Activated CD4-positive, alpha-beta T cell treated with anti-CD3 and anti-CD28 coated beads, Interleukin-2, amount 10 ng/mL, durations not matched to agents 7 days and 5 days (primary cell): ENCODE measurements around the gene CELSR2. TPM values are rescaled to one million over a fixed set of nuclear protein-coding genes. Genes with fewer than 3 reads are reported as not detected.

Experiments used
- CTCF ChIA-PET: fragments of 350-600 bp; sonication (Branson Sonifier 250); formaldehyde crosslinking; loops from one replicate; lab custom pipeline; 2021; ENCODE audit warnings: antibody characterized with exemption; lab: Charles Lee
- POLR2A ChIA-PET: fragments of 350-600 bp; sonication (Branson Sonifier 250); formaldehyde crosslinking; loops from one replicate; lab custom pipeline; 2021; ENCODE audit warnings: antibody characterized with exemption; lab: Charles Lee
- DNase-seq: peaks from one replicate; pipeline ENCODE4 v3.0.0-alpha.2; 2020
- H3K27ac Mint-ChIP-seq: one replicate; pipeline ENCODE4 v1.8.0; 2021; ENCODE audit warnings: mild to moderate bottlenecking, moderate library complexity, mixed read lengths
- H3K27me3 Mint-ChIP-seq: one replicate; pipeline ENCODE4 v1.8.0; 2021; ENCODE audit warnings: mixed read lengths
- H3K36me3 Mint-ChIP-seq: one replicate; pipeline ENCODE4 v1.8.0; 2021; ENCODE audit warnings: low read depth, mixed read lengths
- H3K4me1 Mint-ChIP-seq: one replicate; pipeline ENCODE4 v1.8.0; 2021; ENCODE audit warnings: mixed read lengths
- H3K4me3 Mint-ChIP-seq: one replicate; pipeline ENCODE4 v1.8.0; 2021; ENCODE audit warnings: mild to moderate bottlenecking, moderate library complexity, mixed read lengths
- H3K9me3 Mint-ChIP-seq: one replicate; pipeline ENCODE4 v1.8.0; 2021; ENCODE audit warnings: mixed read lengths
- total RNA-seq, 2 experiments: library from RNA; stranded (reverse); gene quantifications; one replicate each; pipeline ENCODE4 v1.2.3, GENCODE V29; 2021

The CELSR2 gene
- total RNA-seq, 2 experiments from 2014 or later = 5.2 to 5.3 TPM

- Mint-ChIP-seq H3K4me1 (peaks cover 3% of the 10 kb centered on the region), H3K27ac (no peak overlapping the region), H3K9me3 (no peaks in the 10 kb centered on the region), H3K4me3 (no peak overlapping the region), H3K36me3 (no peaks in the 10 kb centered on the region), H3K27me3 (no peaks in the 10 kb centered on the region)
- POLR2A ChIA-PET = no interaction called here
- no peak for DNase-seq
- CTCF ChIA-PET = interaction anchor here (0.9 to 3.3 kb wide), 7 partner anchors 12 to 267 kb away, joined by 3 to 16 read pairs (median 7); partner anchors contain the start of genes SARS1 and SORT1
These were observed 15.7 kb downstream of the CELSR2 start for GRCh38 chr1:109265016-109265415.

DNA sequence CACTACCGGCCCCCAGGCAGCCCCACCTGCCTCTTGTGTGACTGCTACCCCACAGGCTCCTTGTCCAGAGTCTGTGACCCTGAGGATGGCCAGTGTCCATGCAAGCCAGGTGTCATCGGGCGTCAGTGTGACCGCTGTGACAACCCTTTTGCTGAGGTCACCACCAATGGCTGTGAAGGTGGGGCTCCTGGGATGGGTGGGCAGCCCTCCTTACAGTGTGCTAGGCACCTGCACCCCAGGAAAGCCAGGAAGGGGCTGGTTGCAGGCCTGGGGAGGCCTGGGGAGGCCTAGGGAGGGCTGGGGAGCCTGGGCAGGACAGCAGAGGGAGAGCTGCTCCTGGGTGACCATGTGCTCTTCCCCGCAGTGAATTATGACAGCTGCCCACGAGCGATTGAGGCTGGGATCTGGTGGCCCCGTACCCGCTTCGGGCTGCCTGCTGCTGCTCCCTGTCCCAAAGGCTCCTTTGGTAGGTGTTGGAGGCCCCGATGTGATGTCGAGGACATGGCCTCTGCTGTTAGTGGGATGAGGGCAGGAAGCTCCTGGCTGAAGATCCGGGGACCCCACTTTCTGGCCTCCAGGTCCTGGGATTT is 16.5 kb downstream of the CELSR2 start:
- no peak overlapping the region for H3K27ac Mint-ChIP-seq

DNA sequence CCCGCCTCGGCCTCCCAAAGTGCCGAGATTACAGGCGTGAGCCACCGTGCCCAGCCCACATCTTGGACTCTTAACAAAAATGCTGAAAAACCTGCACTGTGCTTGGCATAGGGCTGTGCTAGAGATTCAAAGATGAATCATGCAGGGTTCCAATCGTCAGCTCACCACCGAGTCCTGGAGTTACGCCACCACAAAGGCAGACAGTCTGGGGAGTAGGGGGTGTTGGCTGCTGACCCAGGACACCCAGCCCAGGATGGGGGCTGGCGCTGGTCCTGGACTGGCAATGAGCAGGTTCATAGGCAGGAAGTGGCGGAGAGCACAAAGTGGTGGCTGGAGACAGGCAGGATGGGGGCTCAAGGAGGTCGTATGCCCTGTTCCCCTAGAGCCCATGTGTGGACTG is 17.6 kb downstream of the CELSR2 start:
- ChIA-PET POLR2A (no interaction called here), CTCF (interaction anchor here (1.3 kb wide), 1 partner anchor 27 kb away, joined by 3 read pairs; no protein-coding TSS in a partner anchor)
- Mint-ChIP-seq H3K4me1 (peaks cover 3% of the 10 kb centered on the region), H3K27me3 (no peaks in the 10 kb centered on the region), H3K27ac (no peak overlapping the region), H3K4me3 (no peak overlapping the region), H3K36me3 (no peaks in the 10 kb centered on the region), H3K9me3 (no peaks in the 10 kb centered on the region)
- no peak for DNase-seq

More for the DNA sequence above, 16.5 kb downstream of the CELSR2 start:
- Mint-ChIP-seq H3K36me3 (no peaks in the 10 kb centered on the region), H3K4me3 (no peak overlapping the region), H3K9me3 (no peaks in the 10 kb centered on the region), H3K27me3 (no peaks in the 10 kb centered on the region), H3K4me1 (peaks cover 3% of the 10 kb centered on the region)
- ChIA-PET CTCF (interaction anchor here (0.9 to 1.3 kb wide), 2 partner anchors 12 to 26 kb away, joined by 3 read pairs; no protein-coding TSS in a partner anchor), POLR2A (interaction anchor here (0.5 kb wide), 1 partner anchor 161 kb away, joined by 7 read pairs; no protein-coding TSS in a partner anchor)
- no peak for DNase-seq

- Mint-ChIP-seq H3K27ac (no peak overlapping the region), H3K36me3 (no peaks in the 10 kb centered on the region), H3K9me3 (no peaks in the 10 kb centered on the region), H3K4me1 (peaks cover 3% of the 10 kb centered on the region), H3K4me3 (no peak overlapping the region), H3K27me3 (no peaks in the 10 kb centered on the region)
- CTCF ChIA-PET = interaction anchor here (0.9 to 1.0 kb wide), 2 partner anchors 10 to 265 kb away, joined by 5 read pairs; no protein-coding TSS in a partner anchor
- DNase-seq = no peak
- POLR2A ChIA-PET = no interaction called here
These were observed 18.5 kb downstream of the CELSR2 start for GRCh38 chr1:109267743-109268300.

- ChIA-PET POLR2A (no interaction called here), CTCF (interaction anchor here (1.0 to 1.4 kb wide), 3 partner anchors 14 to 264 kb away, joined by 4 to 5 read pairs (median 4); partner anchors contain the start of gene PSRC1)
- H3K4me3 Mint-ChIP-seq = no peak overlapping the region
- H3K36me3 Mint-ChIP-seq = no peaks in the 10 kb centered on the region
- H3K4me1 Mint-ChIP-seq = peaks cover under 1% of the 10 kb centered on the region
- H3K27ac Mint-ChIP-seq = no peak overlapping the region
- no peaks in the 10 kb centered on the region for H3K27me3 Mint-ChIP-seq
- no peaks in the 10 kb centered on the region for H3K9me3 Mint-ChIP-seq
- no peak for DNase-seq
These were observed 19.3 kb downstream of the CELSR2 start for GRCh38 chr1:109268431-109269211.

GRCh38 chr1:109269212-109269980 is 20.1 kb downstream of the CELSR2 start:
- H3K4me1 Mint-ChIP-seq = peaks cover 7% of the 10 kb centered on the region
- POLR2A ChIA-PET = no interaction called here
- H3K27ac Mint-ChIP-seq = no peak overlapping the region
- CTCF ChIA-PET = interaction anchor here (1.4 kb wide), 2 partner anchors 13 to 129 kb away, joined by 4 read pairs; partner anchors contain the start of gene PSRC1
- H3K4me3 Mint-ChIP-seq = no peak overlapping the region
- H3K36me3 Mint-ChIP-seq = no peaks in the 10 kb centered on the region
- H3K27me3 Mint-ChIP-seq = no peaks in the 10 kb centered on the region
- no peaks in the 10 kb centered on the region for H3K9me3 Mint-ChIP-seq
- DNase-seq = no peak

DNA sequence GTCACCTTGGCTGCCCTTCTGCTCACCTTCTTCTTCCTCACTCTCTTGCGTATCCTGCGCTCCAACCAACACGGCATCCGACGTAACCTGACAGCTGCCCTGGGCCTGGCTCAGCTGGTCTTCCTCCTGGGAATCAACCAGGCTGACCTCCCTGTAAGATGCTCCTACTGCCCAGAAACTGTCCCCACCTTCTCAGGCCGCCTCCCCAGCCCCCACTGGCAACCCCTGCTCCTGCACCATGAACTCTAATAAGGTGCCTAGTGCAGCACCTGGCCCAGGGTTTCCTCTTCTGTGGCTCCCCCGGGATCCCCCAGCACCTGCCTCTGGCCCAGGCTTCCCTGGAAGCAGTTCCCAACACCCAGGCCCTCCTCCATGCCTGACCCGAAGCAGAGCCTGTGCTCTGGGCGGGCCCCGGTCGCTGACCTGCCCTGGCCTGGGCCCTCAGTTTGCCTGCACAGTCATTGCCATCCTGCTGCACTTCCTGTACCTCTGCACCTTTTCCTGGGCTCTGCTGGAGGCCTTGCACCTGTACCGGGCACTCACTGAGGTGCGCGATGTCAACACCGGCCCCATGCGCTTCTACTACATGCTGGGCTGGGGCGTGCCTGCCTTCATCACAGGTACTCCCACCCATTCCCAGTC is 20.8 kb downstream of the CELSR2 start:
- Mint-ChIP-seq H3K4me1 (peaks cover 11% of the 10 kb centered on the region), H3K4me3 (no peak overlapping the region), H3K27ac (no peak overlapping the region), H3K9me3 (no peaks in the 10 kb centered on the region), H3K27me3 (no peaks in the 10 kb centered on the region), H3K36me3 (no peaks in the 10 kb centered on the region)
- ChIA-PET CTCF (interaction anchor here (1.4 kb wide), 1 partner anchor 12 kb away, joined by 4 read pairs; the partner anchor contains the start of gene PSRC1), POLR2A (no interaction called here)
- no peak for DNase-seq

DNA sequence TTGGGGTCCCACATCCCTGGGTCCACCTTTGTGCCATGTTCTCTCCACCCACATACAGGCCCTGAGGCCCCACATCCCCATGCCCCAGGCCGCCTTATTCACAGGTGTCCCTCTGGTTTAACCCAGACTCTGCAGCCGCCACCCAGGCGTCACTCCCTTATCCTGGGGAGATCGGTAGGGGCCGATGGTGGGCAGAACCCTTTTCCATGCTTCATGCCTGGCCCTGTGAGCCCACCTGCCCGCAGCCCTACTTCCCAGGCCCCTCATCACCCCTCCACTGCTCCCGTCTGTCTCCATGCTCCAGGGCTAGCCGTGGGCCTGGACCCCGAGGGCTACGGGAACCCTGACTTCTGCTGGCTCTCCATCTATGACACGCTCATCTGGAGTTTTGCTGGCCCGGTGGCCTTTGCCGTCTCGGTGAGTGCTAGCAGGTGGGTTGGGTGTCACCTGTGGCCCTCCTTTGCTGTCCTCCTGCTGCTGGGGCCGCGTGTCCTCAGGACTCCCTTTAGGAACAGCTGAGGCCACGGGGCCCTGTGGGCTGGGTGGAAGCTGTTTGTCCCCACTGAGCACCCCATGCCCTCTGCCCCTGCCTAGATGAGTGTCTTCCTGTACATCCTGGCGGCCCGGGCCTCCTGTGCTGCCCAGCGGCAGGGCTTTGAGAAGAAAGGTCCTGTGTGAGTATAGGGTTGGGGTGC is 21.4 kb downstream of the CELSR2 start:
- Mint-ChIP-seq H3K27me3 (no peaks in the 10 kb centered on the region), H3K9me3 (no peaks in the 10 kb centered on the region), H3K36me3 (no peaks in the 10 kb centered on the region), H3K4me3 (no peak overlapping the region), H3K27ac (no peak overlapping the region), H3K4me1 (peaks cover 14% of the 10 kb centered on the region)
- CTCF ChIA-PET = no interaction called here
- POLR2A ChIA-PET = no interaction called here
- no peak for DNase-seq

- no peak overlapping the region for H3K4me3 Mint-ChIP-seq
These were observed 22.1 kb downstream of the CELSR2 start for GRCh38 chr1:109271458-109271857.

DNA sequence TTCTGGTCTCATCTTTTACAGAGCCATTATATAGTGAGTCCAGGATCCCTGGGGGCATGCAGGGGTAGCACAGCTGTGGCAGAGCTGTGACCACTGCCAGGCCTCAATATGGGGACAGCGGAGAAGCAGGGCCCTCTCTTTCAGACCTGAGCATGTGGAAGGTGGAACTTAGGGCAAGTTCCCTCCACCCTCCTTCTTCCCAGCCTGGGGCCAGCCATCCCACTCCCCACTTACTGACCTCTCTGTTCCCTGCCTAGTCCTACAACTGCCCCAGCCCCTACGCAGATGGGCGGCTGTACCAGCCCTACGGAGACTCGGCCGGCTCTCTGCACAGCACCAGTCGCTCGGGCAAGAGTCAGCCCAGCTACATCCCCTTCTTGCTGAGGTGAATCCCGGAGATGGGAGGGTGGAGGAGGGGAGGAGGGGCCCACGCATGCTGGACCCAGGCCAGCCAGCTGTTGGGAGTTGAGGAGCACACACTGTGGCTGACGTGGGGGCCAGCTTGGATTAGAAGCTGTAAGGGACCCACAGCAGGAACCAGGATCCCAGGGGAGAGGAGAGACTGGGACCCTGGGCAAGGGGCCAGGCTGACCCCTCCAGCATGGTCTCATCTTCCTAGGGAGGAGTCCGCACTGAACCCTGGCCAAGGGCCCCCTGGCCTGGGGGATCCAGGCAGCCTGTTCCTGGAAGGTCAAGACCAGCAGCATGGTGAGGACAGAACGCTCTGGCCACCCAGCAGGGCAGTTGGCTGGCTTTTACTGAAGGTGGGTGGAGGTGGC is 22.9 kb downstream of the CELSR2 start:
- Mint-ChIP-seq H3K36me3 (no peaks in the 10 kb centered on the region), H3K4me1 (peaks cover 16% of the 10 kb centered on the region), H3K27me3 (no peaks in the 10 kb centered on the region), H3K27ac (no peak overlapping the region), H3K9me3 (no peaks in the 10 kb centered on the region), H3K4me3 (no peak overlapping the region)
- POLR2A ChIA-PET = no interaction called here
- DNase-seq = no peak
- CTCF ChIA-PET = no interaction called here

More at GRCh38 chr1:109271458-109271857, 22.1 kb downstream of the CELSR2 start:
- H3K36me3 Mint-ChIP-seq = no peaks in the 10 kb centered on the region
- H3K27me3 Mint-ChIP-seq = no peaks in the 10 kb centered on the region
- no peaks in the 10 kb centered on the region for H3K9me3 Mint-ChIP-seq
- peaks cover 14% of the 10 kb centered on the region for H3K4me1 Mint-ChIP-seq
- ChIA-PET CTCF (no interaction called here), POLR2A (no interaction called here)
- no peak overlapping the region for H3K27ac Mint-ChIP-seq
- no peak for DNase-seq
